ENCODE results near the gene TTLL8.
"Not testable (repeated sequence)": the region's sequence is repeated elsewhere in the genome, so short reads cannot be mapped to it uniquely, and the experiment has no call there.

Gene TTLL8

GRCh38 chr22:49999946-50000586 is 58.0 kb downstream of the TTLL8 start:
- no peak for DNase-seq

- DNase-seq = no peak
These were observed 58.8 kb downstream of the TTLL8 start for GRCh38 chr22:49999063-49999945.

- no peak for DNase-seq
These were observed 59.4 kb downstream of the TTLL8 start for GRCh38 chr22:49998718-49999062.

- DNase-seq = no peak
These were observed 60.0 kb downstream of the TTLL8 start for GRCh38 chr22:49997932-49998717.

- DNase-seq = no peak
These were observed 60.9 kb downstream of the TTLL8 start for GRCh38 chr22:49997251-49997599.

GRCh38 chr22:49996518-49997250 is 61.4 kb downstream of the TTLL8 start:
- no peak for DNase-seq

GRCh38 chr22:49996119-49996517 is 62.0 kb downstream of the TTLL8 start:
- DNase-seq = no peak

GRCh38 chr22:49995361-49996118 is 62.6 kb downstream of the TTLL8 start:
- no peak for DNase-seq

- DNase-seq = no peak
These were observed 63.1 kb downstream of the TTLL8 start for GRCh38 chr22:49995041-49995360.

- no peak for DNase-seq
These were observed 63.6 kb downstream of the TTLL8 start for GRCh38 chr22:49994361-49995040.

GRCh38 chr22:49993649-49994360 is 64.3 kb downstream of the TTLL8 start:
- DNase-seq = no peak

- DNase-seq = no peak
These were observed 65.0 kb downstream of the TTLL8 start for GRCh38 chr22:49992921-49993648.

GRCh38 chr22:49991907-49992533 is 66.1 kb downstream of the TTLL8 start:
- DNase-seq = no peak

GRCh38 chr22:49991167-49991566 is 66.9 kb downstream of the TTLL8 start:
- DNase-seq = no peak

GRCh38 chr22:49989826-49990225 is 68.3 kb downstream of the TTLL8 start:
- DNase-seq = not testable (repeated sequence)

GRCh38 chr22:49986325-49986724 is 71.8 kb downstream of the TTLL8 start:
- DNase-seq = no peak

GRCh38 chr22:49983148-49984042 is 74.7 kb downstream of the TTLL8 start:
- DNase-seq = no peak

- not testable (repeated sequence) for DNase-seq
These were observed 76.3 kb downstream of the TTLL8 start for GRCh38 chr22:49981799-49982198.
